HT-29 (cell line): ENCODE data around the gene WLS. TPM values are rescaled to one million over a fixed set of nuclear protein-coding genes. Genes with fewer than 3 reads are reported as not detected.
A peak's percentile ranks its signal among the peaks of the same experiment; 100 is the strongest.

Source experiments
- DNase-seq: peaks from one replicate; pipeline ENCODE4 v3.0.0-alpha.2; 2015; ENCODE audit warnings: low spot score
- total RNA-seq: library from RNA; depleted of rRNA; stranded (reverse); fragments of >200 nt; shearing (Covaris generic); gene quantifications from 2 replicates; pipeline ENCODE4 v1.2.3, GENCODE V29; 2014

The WLS gene
- total RNA-seq, 1 experiment from 2014 or later, result 29.0 TPM

DNA sequence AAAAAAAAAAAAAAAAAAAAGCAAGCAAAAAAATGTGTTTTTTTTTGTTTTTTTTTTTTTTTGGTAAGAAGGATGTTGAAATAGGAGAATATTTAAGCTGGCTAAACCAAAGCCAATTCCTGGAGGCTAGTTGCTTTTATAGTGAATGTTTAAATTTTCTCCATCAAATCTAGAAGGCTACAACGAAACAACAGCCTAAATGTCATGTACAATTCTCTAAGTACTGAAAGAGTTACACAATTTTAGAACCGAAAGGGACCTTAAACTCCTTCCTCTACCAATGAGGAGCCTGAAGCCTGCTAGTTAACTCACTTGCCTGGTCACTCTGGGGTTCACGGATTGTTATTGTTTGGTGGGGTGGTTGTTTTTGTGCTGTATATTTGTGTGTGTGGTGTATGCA, 3.5 kb downstream of the WLS start:
- DNase-seq, result no peak

DNA sequence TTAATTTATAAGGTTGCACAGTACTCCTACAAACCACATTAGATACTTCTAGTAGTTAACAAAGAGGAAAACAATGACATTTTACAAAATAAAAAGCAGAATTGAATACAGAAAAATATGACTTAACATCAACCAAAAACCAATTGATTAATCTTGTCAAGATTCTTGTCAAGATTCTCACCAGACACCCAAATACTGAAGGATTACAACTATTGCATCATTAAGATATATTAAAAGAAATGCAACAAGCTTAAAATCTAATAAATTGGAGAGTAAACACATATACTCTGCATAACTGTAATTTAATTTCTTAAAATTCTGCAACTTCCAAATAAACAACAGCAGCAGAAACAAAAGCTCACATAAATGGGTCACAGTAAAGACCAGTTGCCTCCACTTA, 4.7 kb downstream of the WLS start:
- DNase-seq, result no peak

DNA sequence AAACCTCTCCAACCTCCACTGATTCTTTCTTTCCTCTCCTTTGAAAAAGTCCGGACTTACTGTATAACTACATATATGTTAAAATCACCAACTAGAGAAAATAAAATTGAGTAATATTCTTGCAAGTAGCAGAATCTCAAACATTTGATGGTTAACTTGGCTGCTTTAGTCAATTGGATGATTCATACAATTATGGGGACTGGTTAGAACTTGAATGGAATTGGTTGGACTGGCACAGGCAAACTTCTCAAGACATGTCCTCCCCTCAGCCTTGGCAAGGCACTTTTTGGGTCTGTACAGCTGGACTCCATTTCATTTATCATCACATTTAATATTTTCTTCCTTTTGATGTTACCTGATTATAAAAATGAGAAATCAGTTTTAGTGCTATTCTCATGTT, 6.5 kb downstream of the WLS start:
- DNase-seq, result no peak

DNA sequence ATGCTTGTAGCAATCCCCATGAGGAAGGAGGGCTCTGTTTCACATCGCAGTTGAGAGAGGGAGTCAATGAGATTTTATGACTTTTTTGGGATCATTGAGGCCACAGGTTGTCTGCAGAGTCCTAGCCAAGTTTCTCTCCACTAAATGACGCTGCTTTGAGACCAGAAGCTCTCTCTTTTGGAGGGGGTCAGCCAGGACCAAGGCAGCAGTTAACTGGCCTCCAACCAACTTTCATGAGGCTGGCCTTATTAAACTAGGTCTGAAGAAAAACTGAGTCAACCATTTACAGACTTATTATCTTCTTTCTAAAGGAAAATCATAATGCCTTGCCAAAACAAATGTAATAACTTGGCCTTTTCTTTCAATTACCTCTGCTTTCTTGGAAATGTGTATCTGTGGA, 8.6 kb downstream of the WLS start:
- no peak for DNase-seq

DNA sequence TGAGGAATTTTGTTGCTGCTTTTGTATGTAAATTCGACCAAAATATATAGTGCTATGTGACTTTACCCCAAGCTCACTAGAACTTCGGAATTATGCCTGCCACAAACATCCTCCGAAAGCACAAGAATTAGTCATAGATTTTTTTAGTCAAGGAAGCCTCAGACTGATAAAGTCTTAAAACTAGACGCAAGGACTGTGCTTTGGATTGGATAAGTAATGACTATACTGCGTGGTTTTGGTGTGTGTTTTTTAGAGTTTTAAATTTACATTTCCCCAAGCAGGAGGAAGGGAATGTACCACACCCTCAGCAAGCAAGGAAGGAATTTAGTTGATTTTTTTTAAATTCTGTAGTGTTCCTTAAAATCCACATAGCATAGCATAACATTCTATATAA, 10.3 kb downstream of the WLS start:
- DNase-seq, result no peak

DNA sequence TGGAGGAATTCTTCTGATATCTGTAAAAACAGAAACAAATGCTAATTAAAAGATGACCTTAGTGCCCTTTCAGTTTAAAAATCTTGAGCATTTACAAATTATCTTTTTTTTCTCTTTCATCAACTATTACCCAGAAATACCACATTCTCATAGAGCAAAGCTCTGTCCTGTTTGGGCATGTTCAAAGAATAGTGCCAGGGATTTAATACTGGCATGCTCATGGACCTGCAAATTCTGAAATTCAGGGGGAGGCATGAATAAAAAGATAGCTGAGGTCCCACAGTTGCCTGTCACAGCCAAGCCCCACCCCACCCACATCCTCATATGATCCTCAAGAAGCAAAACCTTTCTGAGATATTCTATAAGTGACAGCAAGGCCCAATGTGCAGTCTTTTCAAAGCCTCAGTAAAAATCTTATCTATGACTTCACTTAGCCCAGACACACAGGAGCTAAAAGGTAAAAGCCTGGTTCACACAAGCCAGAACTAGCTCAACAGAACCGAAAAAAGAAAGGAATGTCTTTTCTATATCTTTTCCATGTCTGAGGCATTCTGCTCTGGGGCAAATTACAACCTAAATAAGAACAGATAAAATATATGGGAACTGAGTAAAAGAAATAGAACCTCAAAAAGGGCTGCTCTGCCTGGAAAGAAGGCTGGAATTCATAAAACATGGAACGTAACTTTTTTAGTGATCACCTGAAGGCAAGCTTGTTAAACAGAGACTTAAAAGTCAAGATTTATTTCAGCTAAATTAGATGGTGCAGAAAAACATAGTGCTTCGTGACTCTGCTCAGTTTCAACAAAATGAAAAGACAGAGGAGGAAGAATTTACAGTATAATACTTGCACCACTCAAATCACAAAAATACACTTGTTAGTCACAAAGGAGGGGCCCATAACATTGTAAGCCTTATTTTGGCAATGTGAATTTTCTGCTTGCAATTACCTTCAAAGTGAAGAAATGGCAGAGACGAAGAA, 11.0 kb downstream of the WLS start:
- DNase-seq, result no peak

DNA sequence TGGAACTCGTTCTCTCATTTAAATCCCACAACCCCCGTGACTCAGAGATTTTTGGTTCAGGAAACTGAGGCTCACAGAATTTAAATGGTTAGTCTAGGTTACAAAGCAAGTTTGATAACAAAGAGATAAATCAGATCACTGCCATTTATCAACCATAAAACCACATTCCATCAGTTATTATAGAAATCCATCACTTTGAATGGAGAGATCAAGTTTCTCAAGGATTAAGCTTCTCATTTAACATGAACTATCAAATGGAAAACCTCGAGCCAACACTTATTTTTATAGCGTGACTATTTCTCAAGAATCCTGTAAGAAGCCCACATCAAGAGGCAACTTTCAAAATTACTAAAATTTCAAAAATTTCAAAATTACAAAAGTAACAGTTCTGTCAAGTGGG, 11.9 kb downstream of the WLS start:
- no peak for DNase-seq

DNA sequence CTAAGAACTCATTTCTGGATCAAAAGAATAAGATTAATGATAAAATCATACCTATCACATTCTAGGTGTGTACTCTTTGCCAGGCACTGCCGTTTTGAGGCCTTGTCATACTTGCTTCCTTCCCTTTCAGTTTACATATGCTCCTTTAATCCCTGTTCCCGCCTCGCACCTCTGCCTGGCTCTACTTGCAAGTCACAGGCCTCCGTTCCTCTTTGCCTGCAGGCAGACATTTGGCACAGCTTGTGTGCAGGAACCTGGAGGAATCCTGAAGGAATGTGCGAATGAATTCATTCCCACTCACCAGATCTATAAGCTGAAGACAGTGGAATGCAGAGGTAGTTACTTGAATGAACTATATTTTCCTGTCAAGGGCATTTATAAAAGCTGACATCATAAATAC, 13.8 kb downstream of the WLS start:
- DNase-seq, result no peak

DNA sequence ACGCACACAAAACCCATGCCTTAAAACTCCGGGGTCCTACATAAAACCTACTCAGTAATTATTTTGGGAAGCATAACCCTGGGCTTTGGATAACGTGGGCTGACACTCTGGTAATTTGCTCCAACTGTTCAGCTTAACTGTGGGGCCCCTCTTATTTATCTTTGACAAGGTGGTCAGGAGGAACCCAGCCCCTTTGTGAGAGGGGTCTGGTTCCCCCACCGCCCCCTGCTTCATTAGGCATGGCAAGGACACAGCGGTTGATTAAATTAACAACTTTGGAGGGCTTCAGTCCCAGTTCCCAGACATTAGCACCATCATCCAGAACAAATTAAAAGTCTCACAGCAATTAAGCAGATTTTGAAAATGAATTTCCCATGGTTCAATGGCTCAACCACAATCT, 14.7 kb downstream of the WLS start:
- no peak for DNase-seq

DNA sequence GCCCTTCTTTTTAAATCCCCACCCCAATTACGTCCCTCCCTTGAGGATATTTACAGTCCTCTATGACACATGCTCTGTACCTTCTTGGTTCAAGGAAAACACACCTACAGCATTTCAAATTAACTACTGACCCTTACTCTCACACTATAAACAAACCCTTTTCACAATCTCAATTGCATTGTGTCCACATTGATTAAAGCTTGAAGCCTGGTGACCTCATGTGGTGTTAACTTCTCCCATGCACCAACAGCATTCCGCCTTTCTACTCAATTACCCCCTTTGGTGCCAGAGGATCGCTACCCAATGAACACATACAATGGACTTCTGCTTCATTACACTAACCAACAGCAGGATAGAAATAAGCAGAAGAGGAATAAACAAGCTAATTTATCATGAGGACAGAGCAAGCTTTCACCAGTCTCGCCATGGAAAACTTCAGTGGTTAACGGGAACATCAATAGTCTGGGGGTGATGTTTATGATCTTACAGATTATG, 15.2 kb downstream of the WLS start:
- DNase-seq, result no peak

DNA sequence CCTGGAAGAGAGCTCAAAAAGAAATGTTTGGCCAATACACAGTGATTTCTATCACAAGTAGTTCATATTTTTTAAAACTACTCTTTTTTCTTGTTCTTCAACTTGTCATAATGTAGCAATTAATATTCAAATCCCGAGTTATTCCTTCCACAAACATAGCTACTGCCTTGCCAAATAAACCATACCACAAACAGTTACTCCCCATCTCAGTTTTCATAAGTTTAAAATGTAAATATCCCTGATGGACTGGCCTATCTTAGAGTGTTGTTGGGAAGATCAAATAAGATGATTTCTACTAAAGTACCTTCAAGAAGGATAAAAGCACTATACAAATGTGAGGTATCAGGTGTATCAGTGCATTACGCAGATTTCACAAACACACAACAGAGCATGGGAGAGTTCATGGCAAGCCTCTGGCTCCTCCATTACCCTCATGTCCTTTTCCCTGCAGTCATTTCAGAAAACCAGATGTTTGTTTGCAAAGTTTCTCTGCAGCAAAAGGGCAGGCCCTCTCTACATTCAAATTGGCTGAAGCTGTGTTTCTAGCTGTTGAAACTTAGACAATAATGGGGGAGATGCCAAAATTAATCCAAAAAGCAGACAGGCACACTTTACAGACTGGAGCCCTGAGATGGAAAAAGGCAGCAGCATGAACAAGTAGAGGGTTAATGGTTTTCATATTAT, 16.1 kb downstream of the WLS start:
- DNase-seq, result no peak

DNA sequence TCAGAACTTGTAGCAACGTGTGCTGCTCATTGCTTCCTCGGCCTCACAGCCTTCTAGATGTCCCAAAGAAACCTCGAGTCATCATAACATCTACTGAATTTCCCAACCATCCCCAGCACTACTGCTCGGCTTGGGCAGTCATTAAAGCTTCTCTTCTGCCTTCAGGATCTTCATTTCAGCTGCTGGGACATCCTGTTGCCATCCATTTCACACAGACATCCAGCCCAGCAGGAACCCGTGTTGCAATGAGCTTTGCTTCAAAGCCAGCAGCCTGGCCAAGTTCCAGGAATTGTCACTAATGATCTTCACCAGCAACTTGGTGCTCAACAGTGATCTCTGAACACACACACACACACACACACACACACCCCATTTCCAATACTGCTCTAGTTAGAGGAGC, 18.5 kb downstream of the WLS start:
- DNase-seq, result peak; percentile 72

DNA sequence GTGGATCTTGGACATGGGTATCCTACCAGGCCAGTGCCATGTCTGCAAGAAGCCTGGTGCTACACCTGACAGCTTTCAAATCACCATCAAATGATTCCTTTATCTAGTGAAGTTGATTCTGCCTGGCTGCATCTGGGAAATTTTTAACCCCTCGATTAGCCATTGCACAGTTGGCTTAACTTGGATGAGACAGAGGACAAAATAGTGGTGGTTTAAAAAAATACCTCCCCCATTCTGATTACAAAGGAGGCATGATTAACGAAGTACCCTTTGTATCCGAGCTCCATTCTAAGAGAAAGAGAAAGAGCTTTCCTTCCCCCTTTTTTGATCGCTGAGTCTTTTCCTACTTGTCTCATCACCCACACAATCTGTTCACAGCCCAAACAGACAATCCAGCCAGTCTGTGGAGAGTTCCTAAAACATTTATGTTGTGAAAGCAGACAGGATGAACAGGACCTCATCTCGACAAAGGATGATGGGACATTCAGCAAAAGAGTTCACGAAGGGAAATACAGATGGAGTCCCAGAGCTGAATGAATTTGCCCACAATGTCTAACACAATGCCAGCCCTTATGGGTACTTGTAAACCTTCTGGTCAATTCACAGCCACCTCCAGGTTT, 20.5 kb downstream of the WLS start:
- DNase-seq, result no peak

DNA sequence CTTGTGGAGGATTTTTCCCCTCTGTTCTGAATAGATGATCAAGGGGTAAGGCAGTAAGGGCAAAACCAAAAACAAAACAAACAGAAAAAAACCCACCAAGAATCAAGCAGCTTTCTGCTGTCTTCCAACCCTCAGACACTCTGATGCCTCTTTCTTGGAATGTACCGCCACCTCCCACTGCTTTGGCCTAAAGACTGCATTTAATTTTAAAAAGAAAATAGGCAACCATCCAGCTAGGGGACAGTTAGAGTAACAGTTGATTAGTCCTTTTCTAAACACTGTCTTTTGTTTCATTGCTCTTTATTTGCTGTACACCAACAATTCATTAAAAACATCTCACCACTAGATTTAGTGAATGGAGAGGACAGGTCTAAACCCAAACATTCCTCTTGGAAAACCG, 21.5 kb downstream of the WLS start:
- no peak for DNase-seq

DNA sequence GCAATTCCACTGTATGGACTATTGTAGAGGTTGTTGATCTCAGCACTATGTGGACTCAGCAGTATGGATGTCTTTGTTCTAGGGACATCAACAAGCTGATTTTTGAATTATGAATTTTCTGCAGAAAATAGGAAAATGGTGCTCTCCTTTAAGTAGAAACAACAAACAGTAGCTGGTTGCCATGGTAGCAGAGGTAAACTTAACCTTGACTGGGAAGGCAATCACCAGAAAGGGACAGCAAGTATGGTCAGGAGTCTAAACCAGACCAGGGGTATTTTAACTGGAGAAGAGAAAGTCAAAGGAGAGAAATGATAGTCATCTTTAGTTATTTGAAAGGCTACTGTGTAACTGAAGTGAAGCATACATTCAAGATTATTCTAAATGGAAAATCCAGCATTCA, 22.3 kb downstream of the WLS start:
- DNase-seq, result no peak

DNA sequence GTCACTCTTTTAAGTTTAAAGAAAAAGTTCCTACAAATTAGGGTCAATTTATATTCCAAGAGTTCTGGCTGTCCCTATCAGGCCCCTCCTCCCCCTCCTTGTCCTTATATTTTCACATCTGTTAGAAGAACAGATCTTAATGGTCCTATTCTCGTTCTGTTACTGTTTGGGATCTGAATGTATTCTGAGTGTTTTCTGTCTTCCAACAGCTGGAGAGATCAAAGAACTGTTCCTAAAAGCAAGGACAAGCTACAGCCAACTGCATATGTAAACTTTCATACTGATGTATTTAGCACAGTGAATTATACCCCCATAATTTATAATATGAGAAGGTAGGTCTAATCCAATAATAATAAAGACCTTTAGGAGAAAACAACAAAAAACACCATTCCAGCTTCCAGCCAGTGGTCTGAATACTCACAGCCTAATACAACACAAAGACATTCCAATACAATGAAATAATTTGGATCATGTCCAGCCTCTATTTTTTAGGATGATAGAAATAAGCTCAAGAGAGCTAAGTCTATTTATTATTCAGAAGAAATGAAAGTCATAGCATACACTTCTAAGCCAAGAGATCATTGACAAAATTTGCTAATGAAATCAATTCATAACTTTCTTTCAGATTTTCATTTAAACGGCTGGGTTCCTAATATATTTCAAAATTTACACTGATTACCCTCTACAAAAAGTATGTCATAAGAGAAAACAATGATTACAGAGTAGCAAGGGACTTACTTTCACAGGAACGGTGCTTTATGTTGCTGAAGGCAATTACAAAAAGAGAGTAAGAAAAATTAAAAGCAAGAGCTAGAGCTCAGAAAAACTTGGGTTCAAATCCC, 25.3 kb downstream of the WLS start:
- no peak for DNase-seq

DNA sequence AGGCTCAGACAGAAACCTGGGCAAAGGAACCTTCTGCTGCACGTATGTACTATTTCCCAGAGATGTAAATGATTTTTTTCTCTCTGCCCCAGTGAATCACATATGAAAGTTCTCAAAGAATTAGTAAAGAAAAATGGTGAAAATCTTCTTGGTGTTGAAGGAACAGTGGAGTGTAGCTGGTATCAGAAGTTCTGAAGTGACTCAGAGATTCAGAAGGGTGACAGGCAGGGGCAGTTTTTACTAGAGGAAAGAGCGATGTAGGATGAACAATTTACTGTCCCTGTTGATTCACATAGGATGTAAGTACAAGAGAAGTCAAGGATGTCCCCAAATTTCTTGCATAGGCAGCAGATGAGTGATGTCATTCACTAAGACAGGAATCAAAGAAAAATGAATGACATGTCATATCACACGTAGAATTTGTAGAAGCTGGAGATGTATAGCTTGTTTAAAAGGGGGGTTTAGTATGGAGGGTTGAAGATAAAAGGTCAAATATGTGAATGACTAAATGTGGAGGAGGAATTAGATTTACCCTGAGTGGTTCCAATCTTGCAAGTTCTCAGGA, 26.4 kb downstream of the WLS start:
- no peak for DNase-seq

DNA sequence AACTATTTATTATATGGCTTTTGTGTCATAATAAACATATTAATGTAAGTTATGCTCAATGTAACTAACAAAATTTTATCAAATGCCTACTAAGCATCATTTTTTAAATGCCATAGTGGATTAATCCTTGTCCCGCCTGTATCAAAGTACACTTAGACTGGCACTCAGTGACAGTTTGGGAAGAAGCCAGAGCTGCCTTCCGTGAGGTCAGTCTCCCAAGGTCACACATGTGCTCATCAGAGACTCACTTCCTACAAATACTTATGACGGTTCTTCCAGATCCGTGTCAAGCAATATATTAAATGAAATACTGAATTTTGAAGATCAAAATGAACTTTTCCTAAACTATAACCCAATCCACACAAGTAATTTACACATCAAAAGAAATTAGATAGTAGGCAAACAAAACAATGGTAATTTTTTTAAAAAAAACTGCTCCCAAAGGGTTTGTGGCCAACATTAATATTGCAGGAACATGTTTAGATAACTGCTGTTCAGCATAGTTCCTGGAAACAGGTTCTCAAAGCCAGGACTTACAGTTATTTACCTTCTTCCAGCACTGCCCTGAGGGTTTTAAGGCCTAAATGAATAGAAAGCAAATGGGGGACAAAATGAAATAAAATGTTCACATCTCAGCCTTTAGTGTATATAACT, 27.2 kb downstream of the WLS start:
- no peak for DNase-seq

DNA sequence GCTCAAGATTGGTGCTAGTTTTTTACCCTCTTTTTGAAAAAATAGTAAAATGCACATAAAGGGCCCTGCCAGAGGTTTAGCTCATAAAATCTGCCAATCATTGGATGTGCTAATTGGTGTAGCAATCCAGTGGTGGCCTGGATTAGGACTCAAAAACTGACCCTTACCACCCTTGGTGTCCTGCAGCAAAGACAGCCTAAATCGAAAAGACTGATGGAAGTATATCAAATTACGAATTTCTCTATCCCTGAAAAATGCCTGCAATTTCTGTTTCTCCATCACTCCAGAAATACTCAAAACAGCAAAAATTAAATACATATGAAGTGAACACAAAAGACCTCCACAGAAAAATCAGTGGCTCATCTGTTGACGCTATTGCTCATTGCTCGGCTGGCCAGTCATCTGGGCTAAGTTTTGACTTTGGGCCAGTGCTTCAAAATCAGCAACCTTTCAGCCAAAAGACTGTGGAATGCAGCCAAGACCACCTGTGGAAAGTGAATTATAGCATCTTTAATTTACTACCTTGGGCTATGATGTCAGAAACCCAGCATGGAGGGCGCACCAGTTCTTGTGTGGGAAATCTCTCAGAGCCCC, 30.0 kb downstream of the WLS start:
- no peak for DNase-seq

DNA sequence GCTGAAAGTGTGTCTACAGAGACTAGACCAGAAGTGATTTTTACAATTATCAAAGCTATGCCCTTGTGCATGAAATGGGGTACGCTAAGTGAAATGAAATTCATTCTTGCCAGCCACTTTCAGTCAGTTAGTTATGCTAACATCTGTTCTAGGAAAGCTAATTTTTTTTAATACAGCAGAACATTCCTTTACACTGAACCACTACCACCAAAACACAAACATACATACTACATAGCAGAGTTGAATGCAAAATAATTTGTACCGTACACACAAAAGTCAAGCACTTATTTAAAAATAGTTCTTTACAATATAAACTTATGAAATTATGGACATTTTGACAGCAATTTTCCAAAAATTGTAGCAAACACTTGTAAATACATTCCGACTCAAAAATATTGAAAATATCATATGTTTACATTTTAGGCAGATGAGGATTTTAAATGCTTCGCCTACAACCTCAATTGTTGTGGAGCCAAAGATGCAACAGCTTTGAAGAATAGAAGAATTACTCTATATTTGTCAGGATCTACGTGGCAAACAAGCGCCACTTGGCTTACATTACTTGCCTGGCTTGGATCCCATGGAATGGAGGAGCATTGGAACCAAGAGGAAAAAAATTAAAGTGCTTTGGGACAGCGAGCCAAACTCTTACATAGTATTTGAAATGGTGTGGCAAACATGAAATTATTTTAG, 30.6 kb downstream of the WLS start:
- no peak for DNase-seq
